GM23248 (cell line): ENCODE measurements around the gene BEAN1. TPM values are rescaled to one million over a fixed set of nuclear protein-coding genes. Genes with fewer than 3 reads are reported as not detected.
A peak's percentile ranks its signal among the peaks of the same experiment; 100 is the strongest.

Experiments
- DNase-seq: peaks from one replicate; pipeline ENCODE4 v3.0.0-alpha.2; 2015
- H2AFZ ChIP-seq: fragments of 200-600 bp; sonication (generic); 2 replicates; pipeline ENCODE4 v1.6.1; 2016; ENCODE audit warnings: antibody characterized with exemption
- H3F3A ChIP-seq: fragments of 200-600 bp; sonication (generic); 2 replicates; pipeline ENCODE4 v1.6.1; 2016; ENCODE audit warnings: mild to moderate bottlenecking, antibody characterized with exemption, mixed run types; ENCODE audit not compliant: insufficient read depth
- H3K27ac ChIP-seq: fragments of 200-600 bp; sonication (generic); 2 replicates; pipeline ENCODE4 v1.5.1; 2016; ENCODE audit warnings: mild to moderate bottlenecking
- H3K27me3 ChIP-seq: fragments of 200-600 bp; sonication (generic); replicated peaks from 2 replicates; pipeline ENCODE4 v1.6.1; 2016; ENCODE audit warnings: mild to moderate bottlenecking; ENCODE audit not compliant: insufficient read depth
- H3K36me3 ChIP-seq: fragments of 200-600 bp; sonication (generic); 2 replicates; pipeline ENCODE4 v1.6.1; 2016; ENCODE audit warnings: low read depth, mild to moderate bottlenecking
- H3K4me1 ChIP-seq: fragments of 200-600 bp; sonication (generic); 2 replicates; pipeline ENCODE4 v1.6.1; 2016; ENCODE audit warnings: mild to moderate bottlenecking; ENCODE audit not compliant: insufficient read depth
- H3K4me2 ChIP-seq: fragments of 200-600 bp; sonication (generic); one replicate; pipeline ENCODE4 v1.6.1; 2016; ENCODE audit warnings: mild to moderate bottlenecking; ENCODE audit not compliant: unreplicated experiment
- H3K4me3 ChIP-seq: fragments of 200-600 bp; sonication (generic); 2 replicates; pipeline ENCODE4 v1.5.1; 2016; ENCODE audit warnings: mild to moderate bottlenecking
- H3K79me2 ChIP-seq: fragments of 200-600 bp; sonication (generic); 2 replicates; pipeline ENCODE4 v1.6.1; 2016; ENCODE audit warnings: mild to moderate bottlenecking; ENCODE audit not compliant: insufficient read depth
- H3K9ac ChIP-seq: fragments of 200-600 bp; sonication (generic); 2 replicates; pipeline ENCODE4 v1.6.1; 2016; ENCODE audit warnings: mild to moderate bottlenecking
- H3K9me2 ChIP-seq: fragments of 200-600 bp; sonication (generic); 2 replicates; pipeline ENCODE4 v1.6.1; 2016; ENCODE audit warnings: mixed run types, mild to moderate bottlenecking, moderate library complexity; ENCODE audit not compliant: insufficient read depth
- H3K9me3 ChIP-seq: fragments of 200-600 bp; sonication (generic); one replicate; pipeline ENCODE4 v1.6.1; 2017; ENCODE audit warnings: low read depth
- H4K20me1 ChIP-seq: fragments of 200-600 bp; sonication (generic); 2 replicates; pipeline ENCODE4 v1.6.0; 2016; ENCODE audit not compliant: insufficient read depth
- EZH2 ChIP-seq: fragments of 200-600 bp; sonication (generic); IDR thresholded peaks from 2 replicates; pipeline ENCODE4 v1.6.1; 2018; ENCODE audit warnings: antibody characterized with exemption, mild to moderate bottlenecking; ENCODE audit not compliant: insufficient read depth, poor library complexity, severe bottlenecking
- EZH2phosphoT487 ChIP-seq: fragments of 200-600 bp; sonication (generic); IDR thresholded peaks from 2 replicates; pipeline ENCODE4 v1.6.1; 2018; ENCODE audit warnings: antibody characterized with exemption, moderate library complexity, mild to moderate bottlenecking, low read depth; ENCODE audit not compliant: insufficient read depth
- WGBS, 2 experiments: methylation state at CpG; one replicate each; pipeline ENCODE4 v1.1.6; 2015 to 2017; ENCODE audit warnings: low lambda C conversion rate in 2 of 2, low coverage in 1 of 2; ENCODE audit errors: missing lambda C conversion rate in 2 of 2; 5-methylcytosine and 5-hydroxymethylcytosine counted together
- in situ Hi-C: fragments of 300-500 bp; cut with MboI; formaldehyde crosslinking; loops from 2 replicates; pipeline ENCODE4 v1.15.0; 2020
- polyA plus RNA-seq: library from polyadenylated mRNA; unstranded; fragments of >200 nt; fragmentation: Nextera tagmentation; extraction: Ambion mirVana; gene quantifications from 2 replicates; pipeline ENCODE4 v1.2.1, GENCODE V29; 2016
- total RNA-seq: library from RNA; depleted of rRNA; stranded (reverse); fragments of >200 nt; shearing (Covaris generic); gene quantifications from 2 replicates; pipeline ENCODE4 v1.2.3, GENCODE V29; 2014

BEAN1 gene
- total and polyA plus RNA-seq, 2 experiments from 2014 or later = 0.32 to 0.50 TPM

GRCh38 chr16:66425651-66426050 is 1.4 kb upstream of the BEAN1 start:
- H3F3A ChIP-seq = peaks cover 11% of the 10 kb centered on the region
- no peak for DNase-seq
- H3K9me3 ChIP-seq = no peaks in the 10 kb centered on the region
- no peaks in the 10 kb centered on the region for H3K36me3 ChIP-seq
- no peak overlapping the region for H3K9ac ChIP-seq
- no peak overlapping the region for H3K4me3 ChIP-seq
- no peak overlapping the region for H3K4me2 ChIP-seq
- TF ChIP-seq EZH2 (no peak), EZH2phosphoT487 (no peak)
- no peaks in the 10 kb centered on the region for H4K20me1 ChIP-seq
- no peaks in the 10 kb centered on the region for H3K4me1 ChIP-seq
- H3K79me2 ChIP-seq = no peaks in the 10 kb centered on the region
- no peak overlapping the region for H3K27ac ChIP-seq
- no peak overlapping the region for H2AFZ ChIP-seq
- no peaks in the 10 kb centered on the region for H3K9me2 ChIP-seq
- no peaks in the 10 kb centered on the region for H3K27me3 ChIP-seq
- in situ Hi-C loops = no loop called here
- WGBS, 2 experiments = 53 to 64% methylated on average over 5 to 8 of the region's 8 CpGs

DNA sequence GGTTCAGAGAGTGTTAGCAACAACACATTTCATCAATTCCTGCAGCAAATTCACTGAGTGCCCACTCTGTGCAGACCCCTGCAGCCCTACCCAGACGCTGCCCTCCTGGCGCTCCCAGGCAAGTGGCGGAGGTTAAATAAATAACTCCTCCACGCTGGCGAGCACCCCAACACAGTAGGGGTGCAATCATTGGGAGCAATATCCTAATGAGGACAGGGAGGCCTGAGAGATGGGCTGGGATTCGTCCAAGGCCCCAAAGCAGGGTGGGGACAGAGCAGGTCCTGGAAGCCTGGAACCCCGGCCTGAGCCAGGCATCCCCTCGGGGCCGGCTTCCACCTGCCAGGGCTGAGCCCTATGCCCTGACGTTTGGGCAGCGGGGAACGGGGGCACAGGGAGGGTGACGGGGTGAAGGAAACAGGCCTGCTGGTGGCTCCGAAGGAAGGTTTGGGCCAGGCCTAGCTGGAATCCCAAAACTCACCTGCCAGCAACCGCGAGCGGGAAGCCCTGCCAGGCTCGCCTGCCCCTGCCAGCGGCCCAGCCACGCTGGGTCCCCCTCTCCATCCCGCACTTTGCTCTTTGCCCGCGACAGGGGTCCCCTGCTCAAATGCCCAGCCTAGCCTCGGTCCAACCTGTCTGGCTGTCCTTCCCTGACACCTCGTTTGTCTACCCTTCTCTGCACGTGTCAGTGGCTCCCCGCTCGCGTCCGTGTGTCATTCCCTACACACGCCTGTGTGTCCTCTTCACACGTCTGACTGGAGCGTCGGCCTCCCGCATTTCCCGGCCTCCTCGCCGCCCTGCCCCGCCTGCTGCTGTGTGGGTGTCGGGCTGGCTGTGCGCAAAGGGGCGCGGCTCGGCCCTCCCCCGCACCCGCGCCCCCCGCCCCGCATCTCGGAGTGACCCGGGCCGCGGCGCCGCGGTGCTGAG is 721 bp upstream of the BEAN1 start:
- peaks cover 11% of the 10 kb centered on the region for H3F3A ChIP-seq
- H3K4me2 ChIP-seq = peak overlapping the region; percentile 61
- no peaks in the 10 kb centered on the region for H3K36me3 ChIP-seq
- no peaks in the 10 kb centered on the region for H4K20me1 ChIP-seq
- H3K79me2 ChIP-seq = no peaks in the 10 kb centered on the region
- H3K9me2 ChIP-seq = no peaks in the 10 kb centered on the region
- 21 to 40% methylated on average over 30 to 56 of the region's 56 CpGs for WGBS, 2 experiments
- H3K9ac ChIP-seq = peak overlapping the region; percentile 49; the same call in 1 of the 2 replicates
- no peaks in the 10 kb centered on the region; the same call in 1 of the 2 replicates for H3K27me3 ChIP-seq
- H2AFZ ChIP-seq = peak overlapping the region; percentile 38; the same call in 1 of the 2 replicates
- TF ChIP-seq EZH2phosphoT487 = no peak
- TF ChIP-seq EZH2 = no peak
- H3K4me3 ChIP-seq = peak overlapping the region; percentile 62; the same call in 1 of the 2 replicates
- H3K9me3 ChIP-seq = no peaks in the 10 kb centered on the region
- no peak overlapping the region for H3K27ac ChIP-seq
- no peaks in the 10 kb centered on the region for H3K4me1 ChIP-seq
- in situ Hi-C loops = no loop called here
- peak; percentile 66 for DNase-seq

- TF ChIP-seq EZH2 (peak; percentile 32), EZH2phosphoT487 (no peak)
- Histone ChIP-seq H3F3A (peaks cover 11% of the 10 kb centered on the region), H3K4me3 (peak overlapping the region; percentile 59), H3K9me3 (no peaks in the 10 kb centered on the region), H3K4me1 (no peaks in the 10 kb centered on the region), H3K9me2 (no peaks in the 10 kb centered on the region), H3K27me3 (no peaks in the 10 kb centered on the region; the same call in 1 of the 2 replicates), H3K27ac (no peak overlapping the region), H2AFZ (peak overlapping the region; percentile 44; the same call in 1 of the 2 replicates), H3K36me3 (no peaks in the 10 kb centered on the region), H3K4me2 (peak overlapping the region; percentile 22), H3K9ac (no peak overlapping the region), H3K79me2 (no peaks in the 10 kb centered on the region), H4K20me1 (no peaks in the 10 kb centered on the region)
- 16 to 19% methylated on average over 35 to 39 of the region's 40 CpGs for WGBS, 2 experiments
- in situ Hi-C loops = no loop called here
- DNase-seq = peak; percentile 47
Observed at GRCh38 chr16:66427871-66428681, 981 bp downstream of the BEAN1 start.

DNA sequence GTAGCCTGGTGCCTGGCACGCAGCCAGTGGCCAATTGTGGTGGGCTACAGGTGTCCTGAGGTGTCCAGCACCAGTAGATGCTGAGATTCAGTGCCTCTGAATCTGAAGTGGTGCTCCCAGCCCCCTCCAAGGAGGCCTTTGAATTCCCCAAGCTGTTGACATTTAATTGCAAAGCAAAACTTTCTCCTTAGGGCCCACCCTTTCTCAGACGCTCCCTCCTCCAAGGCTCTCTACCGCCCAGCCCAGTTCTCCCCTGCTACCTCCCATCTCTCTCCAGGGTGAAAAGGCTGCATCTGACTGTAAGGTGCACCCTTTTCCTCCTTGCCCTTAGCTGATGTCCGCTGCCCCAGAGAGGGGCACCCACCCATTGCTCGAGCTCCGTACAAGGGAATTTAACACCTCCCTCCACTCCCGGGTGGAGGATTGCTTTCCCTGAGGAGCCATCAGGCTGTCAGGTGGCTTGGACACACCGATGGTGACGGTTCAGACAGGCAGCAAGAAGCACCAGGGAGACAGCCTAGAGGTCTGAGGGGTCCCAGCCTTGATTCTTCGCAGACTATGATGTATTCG is 1.7 kb downstream of the BEAN1 start:
- no peaks in the 10 kb centered on the region for H3K79me2 ChIP-seq
- no peak overlapping the region for H3K4me2 ChIP-seq
- H3K4me1 ChIP-seq = peaks cover 6% of the 10 kb centered on the region
- H3F3A ChIP-seq = peaks cover 11% of the 10 kb centered on the region
- no peak overlapping the region for H3K27ac ChIP-seq
- in situ Hi-C loops = no loop called here
- H3K36me3 ChIP-seq = no peaks in the 10 kb centered on the region
- H4K20me1 ChIP-seq = no peaks in the 10 kb centered on the region
- H3K9me3 ChIP-seq = no peaks in the 10 kb centered on the region
- 62% methylated on average over 11 of the region's 11 CpGs for WGBS, 2 experiments
- no peak overlapping the region for H3K9ac ChIP-seq
- no peak overlapping the region for H2AFZ ChIP-seq
- no peak overlapping the region for H3K4me3 ChIP-seq
- no peaks in the 10 kb centered on the region for H3K9me2 ChIP-seq
- no peak for TF ChIP-seq EZH2
- no peak for TF ChIP-seq EZH2phosphoT487
- DNase-seq = no peak
- no peaks in the 10 kb centered on the region; the same call in 1 of the 2 replicates for H3K27me3 ChIP-seq
